C4-2B (cell line): Measurements from ENCODE around the gene DYRK1A.

ENCODE experiments used
- H3K27ac ChIP-seq: fragments of 450-650 bp; 2 replicates; pipeline ENCODE4 v1.5.1; 2017
- CTCF ChIP-seq: fragments of 450-650 bp; conservative IDR thresholded peaks from 2 replicates; pipeline ENCODE4 v1.5.1; 2017; ENCODE audit warnings: mild to moderate bottlenecking
- ZFX ChIP-seq: fragments of 450-650 bp; IDR thresholded peaks from 2 replicates; pipeline ENCODE4 v1.6.1; 2017

Gene DYRK1A

GRCh38 chr21:37469441-37469840 lies 102.9 kb downstream of the DYRK1A start:
- no peak overlapping the region for H3K27ac ChIP-seq
- no peak for TF ChIP-seq CTCF
- TF ChIP-seq ZFX, result no peak

DNA sequence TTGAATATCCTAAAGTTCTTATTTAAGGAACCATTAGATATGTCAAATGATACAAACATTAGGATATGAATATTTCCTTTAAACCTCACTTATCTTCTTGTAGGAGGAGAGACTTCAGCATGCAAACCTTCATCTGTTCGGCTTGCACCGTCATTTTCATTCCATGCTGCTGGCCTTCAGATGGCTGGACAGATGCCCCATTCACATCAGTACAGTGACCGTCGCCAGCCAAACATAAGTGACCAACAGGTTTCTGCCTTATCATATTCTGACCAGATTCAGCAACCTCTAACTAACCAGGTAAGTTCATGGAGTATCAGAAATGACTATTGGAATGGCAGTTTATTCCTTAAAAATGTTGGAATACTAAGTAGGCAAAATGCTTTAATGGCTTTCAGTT lies 106.0 kb downstream of the DYRK1A start:
- TF ChIP-seq CTCF (no peak), ZFX (no peak)
- no peak overlapping the region for H3K27ac ChIP-seq

DNA sequence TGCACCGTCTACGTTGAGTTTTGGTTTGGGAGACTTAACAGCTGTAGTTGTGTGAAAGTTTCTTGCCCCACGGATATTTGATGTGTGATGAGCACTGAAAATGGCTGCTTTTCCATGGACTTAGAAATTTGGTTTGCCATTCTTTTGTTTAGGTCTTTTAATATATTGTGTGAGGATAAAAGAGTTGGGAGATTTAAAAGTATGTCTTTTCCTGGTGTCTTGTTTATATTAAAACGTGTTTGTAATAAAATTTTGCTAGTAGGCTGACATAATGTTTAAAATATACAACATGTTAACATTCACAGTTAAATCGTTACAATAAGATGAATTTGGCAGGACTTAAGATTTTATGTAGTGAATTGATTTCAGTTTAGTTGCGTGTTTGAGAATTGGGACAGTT lies 106.9 kb downstream of the DYRK1A start:
- TF ChIP-seq CTCF (no peak), ZFX (no peak)
- no peak overlapping the region for H3K27ac ChIP-seq

GRCh38 chr21:37474342-37474741 lies 107.8 kb downstream of the DYRK1A start:
- no peak for TF ChIP-seq CTCF
- no peak overlapping the region for H3K27ac ChIP-seq

DNA sequence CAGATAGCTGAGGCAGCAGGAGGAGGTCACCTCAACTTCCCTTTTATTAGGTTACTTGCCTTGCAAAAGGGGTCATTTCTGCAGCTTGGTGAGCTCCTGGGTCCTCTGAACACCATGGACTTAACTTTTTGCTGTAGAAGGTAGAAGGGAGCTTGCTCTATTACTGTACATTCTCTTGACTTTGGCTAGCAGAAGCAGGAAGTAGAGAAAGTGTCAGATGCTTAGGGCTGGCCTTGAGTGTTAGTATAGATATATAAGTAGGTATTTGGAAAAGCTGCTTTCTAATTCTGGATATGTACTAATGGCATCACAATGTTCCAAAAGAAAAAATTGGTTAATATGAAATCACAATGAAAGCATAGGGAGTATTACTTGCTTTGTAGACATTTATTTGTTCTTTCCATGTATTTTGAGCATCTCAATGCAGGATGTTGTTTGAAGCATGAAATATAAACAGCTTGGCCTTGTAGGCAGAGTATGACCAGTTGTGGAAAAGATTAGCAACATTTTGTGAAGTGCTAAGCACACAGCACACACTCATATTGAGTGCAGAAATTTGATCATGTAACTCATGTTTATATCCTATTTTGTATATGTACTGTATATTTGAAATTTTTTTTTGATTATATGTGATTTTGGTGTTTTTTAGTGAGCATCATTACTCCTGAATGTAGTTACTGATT lies 108.8 kb downstream of the DYRK1A start:
- TF ChIP-seq CTCF, result no peak
- no peak for TF ChIP-seq ZFX
- no peak overlapping the region for H3K27ac ChIP-seq

DNA sequence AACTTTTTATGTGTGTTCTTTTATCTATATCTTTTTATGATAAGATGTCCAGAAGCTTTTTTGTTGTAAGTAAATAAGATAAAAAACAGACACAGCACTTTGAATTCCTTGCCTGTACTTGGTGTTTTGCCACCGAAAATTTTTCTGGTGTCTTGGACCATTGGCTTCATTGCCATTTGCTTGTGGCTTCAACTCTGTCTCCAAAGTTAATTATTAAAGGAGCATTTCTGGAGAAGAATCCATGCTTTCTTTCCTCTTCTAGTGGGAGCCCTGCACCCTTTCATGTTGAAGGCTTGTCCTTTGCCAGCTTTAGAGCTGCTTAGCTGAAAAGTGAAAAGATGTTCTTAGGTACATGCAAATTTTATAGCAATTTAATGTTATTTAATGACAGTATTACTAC lies 112.2 kb downstream of the DYRK1A start:
- TF ChIP-seq CTCF (no peak), ZFX (no peak)

DNA sequence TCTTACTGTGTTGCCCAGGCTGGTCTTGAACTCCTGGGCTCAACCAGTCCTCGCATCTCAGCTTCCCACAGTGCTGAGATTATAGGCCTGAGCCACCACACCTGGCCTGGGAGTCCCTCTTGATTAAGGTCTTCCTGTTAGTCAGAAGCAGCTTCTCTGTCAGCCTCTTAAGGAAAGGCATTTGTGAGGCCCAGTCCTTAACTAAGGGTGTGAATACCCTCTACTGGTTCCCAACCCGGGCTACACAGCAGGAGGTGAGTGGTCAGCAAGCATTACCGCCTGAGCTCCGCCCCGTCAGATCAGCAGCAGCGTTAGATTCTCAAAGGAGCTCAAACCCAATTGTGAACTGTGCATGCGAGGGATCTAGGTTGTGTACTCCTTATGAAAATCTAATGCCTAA lies 117.2 kb downstream of the DYRK1A start:
- TF ChIP-seq CTCF, result no peak
- no peak for TF ChIP-seq ZFX

More for the DNA sequence above, 112.2 kb downstream of the DYRK1A start:
- H3K27ac ChIP-seq, result no peak overlapping the region

More for the DNA sequence above, 117.2 kb downstream of the DYRK1A start:
- no peak overlapping the region for H3K27ac ChIP-seq
